Hepatocyte (in vitro differentiated cells): ENCODE data around the gene TGFB1I1.

Experiments used
- EZH2 ChIP-seq: fragments of 200-600 bp; sonication (generic); IDR thresholded peaks from 2 replicates; pipeline ENCODE4 v1.6.1; 2016; ENCODE audit warnings: antibody characterized with exemption, mild to moderate bottlenecking, borderline replicate concordance
- EZH2phosphoT487 ChIP-seq: fragments of 200-600 bp; sonication (generic); IDR thresholded peaks from one replicate; pipeline ENCODE4 v1.6.1; 2018; ENCODE audit warnings: antibody characterized with exemption, mild to moderate bottlenecking, low read depth, moderate library complexity; ENCODE audit not compliant: unreplicated experiment, severe bottlenecking
- TF ChIP-seq, protein P1 (sequence below): fragments of 200-600 bp; sonication (generic); IDR thresholded peaks from 2 replicates; pipeline ENCODE4 v1.5.1; 2016; ENCODE audit warnings: antibody characterized with exemption, mild to moderate bottlenecking; ENCODE audit not compliant: poor library complexity

DNA sequence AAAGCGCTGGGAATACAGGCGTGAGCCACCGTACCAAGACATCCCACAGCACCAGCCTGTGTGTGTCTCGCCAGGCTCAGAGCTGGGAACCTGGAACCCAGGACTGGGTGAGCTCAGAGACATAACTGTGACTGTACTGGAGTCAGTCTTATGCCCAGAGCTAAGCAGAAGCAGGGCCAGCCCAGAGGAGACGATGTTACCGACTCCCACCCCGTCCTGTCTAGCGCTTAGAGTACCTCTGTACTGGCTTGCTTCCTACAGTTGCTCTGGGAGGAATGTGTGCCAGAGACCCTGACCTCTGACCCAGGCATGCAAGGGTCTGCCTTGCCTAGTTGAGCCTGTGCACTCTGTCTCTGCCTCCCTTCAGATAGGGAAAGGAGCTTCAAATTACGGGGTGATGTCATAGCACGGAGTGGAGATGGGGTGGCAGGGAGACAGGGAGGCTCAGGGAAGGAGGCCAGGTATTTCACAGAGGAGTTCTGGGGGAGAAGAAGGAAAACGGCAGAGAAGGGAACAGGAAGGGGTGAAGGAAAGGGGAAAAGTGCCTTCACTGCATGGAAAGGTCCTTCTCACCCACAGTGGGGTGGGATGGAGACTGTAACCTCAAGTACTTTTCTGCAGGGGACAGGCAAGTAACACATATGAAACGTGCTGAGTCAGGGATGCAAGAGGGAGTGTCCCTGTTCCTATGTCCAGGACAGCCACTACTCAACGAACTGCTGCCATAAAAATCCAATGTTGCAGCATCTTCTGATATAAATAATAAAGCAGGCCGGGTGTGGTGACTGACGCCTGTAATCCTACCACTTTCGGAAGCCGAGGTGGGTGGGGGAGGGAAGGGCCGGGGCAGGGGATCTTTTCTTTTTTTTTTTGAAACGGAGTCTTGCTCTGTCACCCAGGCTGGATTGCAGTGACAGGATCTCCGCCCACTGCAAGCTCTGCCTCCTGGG lies 18.4 kb upstream of the TGFB1I1 start:
- TF ChIP-seq, protein P1, sequence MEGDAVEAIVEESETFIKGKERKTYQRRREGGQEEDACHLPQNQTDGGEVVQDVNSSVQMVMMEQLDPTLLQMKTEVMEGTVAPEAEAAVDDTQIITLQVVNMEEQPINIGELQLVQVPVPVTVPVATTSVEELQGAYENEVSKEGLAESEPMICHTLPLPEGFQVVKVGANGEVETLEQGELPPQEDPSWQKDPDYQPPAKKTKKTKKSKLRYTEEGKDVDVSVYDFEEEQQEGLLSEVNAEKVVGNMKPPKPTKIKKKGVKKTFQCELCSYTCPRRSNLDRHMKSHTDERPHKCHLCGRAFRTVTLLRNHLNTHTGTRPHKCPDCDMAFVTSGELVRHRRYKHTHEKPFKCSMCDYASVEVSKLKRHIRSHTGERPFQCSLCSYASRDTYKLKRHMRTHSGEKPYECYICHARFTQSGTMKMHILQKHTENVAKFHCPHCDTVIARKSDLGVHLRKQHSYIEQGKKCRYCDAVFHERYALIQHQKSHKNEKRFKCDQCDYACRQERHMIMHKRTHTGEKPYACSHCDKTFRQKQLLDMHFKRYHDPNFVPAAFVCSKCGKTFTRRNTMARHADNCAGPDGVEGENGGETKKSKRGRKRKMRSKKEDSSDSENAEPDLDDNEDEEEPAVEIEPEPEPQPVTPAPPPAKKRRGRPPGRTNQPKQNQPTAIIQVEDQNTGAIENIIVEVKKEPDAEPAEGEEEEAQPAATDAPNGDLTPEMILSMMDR, result no peak
- TF ChIP-seq EZH2phosphoT487 (no peak), EZH2 (no peak)
